A673 (cell line): ENCODE data around the gene PLVAP. TPM values are rescaled to one million over a fixed set of nuclear protein-coding genes. Genes with fewer than 3 reads are reported as not detected.

Experiments
- Bru-seq: library from RNA; stranded (reverse); fragments of 400-500 nt; gene quantifications from one replicate; lab custom pipeline; 2021; lab: Mats Ljungman, UMichigan
- BruChase-seq, 2 experiments: library from RNA; stranded (reverse); fragments of 400-500 nt; gene quantifications; one replicate each; lab custom pipeline; 2021; lab: Mats Ljungman, UMichigan
- BruUV-seq: library from RNA; stranded (reverse); fragments of 400-500 nt; replicated peaks from 2 replicates; lab custom pipeline; 2021; lab: Mats Ljungman, UMichigan
- CTCF ChIA-PET: fragments of 300-600 bp; sonication (Branson Sonifier 250); formaldehyde crosslinking; loops from one replicate; lab custom pipeline; 2022; ENCODE audit warnings: antibody characterized with exemption; lab: Charles Lee
- POLR2A ChIA-PET: fragments of 300-600 bp; sonication (Branson Sonifier 250); formaldehyde crosslinking; loops from one replicate; lab custom pipeline; 2022; ENCODE audit warnings: antibody characterized with exemption; ENCODE audit not compliant: low non-redundant PET; lab: Charles Lee
- DNase-seq: peaks from one replicate; pipeline ENCODE4 v3.0.0-alpha.2; 2015; ENCODE audit warnings: low spot score
- H3K27ac ChIP-seq: fragments of 200-600 bp; sonication (generic); 2 replicates; pipeline ENCODE4 v1.5.1; 2016; ENCODE audit warnings: mixed run types, low read depth, mild to moderate bottlenecking, mixed read lengths, antibody characterized with exemption, low read length; ENCODE audit not compliant: poor library complexity, severe bottlenecking
- H3K27me3 ChIP-seq: fragments of 200-600 bp; sonication (generic); replicated peaks from 2 replicates; pipeline ENCODE4 v1.6.1; 2017; ENCODE audit warnings: mixed run types, low read depth, mild to moderate bottlenecking, mixed read lengths, antibody characterized with exemption, low read length; ENCODE audit not compliant: insufficient read depth, poor library complexity
- H3K36me3 ChIP-seq: fragments of 200-600 bp; sonication (generic); 2 replicates; pipeline ENCODE4 v1.6.1; 2016; ENCODE audit warnings: mixed run types, mild to moderate bottlenecking, mixed read lengths, antibody characterized with exemption, low read length; ENCODE audit not compliant: insufficient read depth, poor library complexity, severe bottlenecking
- H3K4me1 ChIP-seq: fragments of 200-600 bp; sonication (generic); 2 replicates; pipeline ENCODE4 v1.6.1; 2017; ENCODE audit warnings: mixed run types, mild to moderate bottlenecking, mixed read lengths, antibody characterized with exemption, low read length; ENCODE audit not compliant: insufficient read depth, poor library complexity, severe bottlenecking
- H3K4me3 ChIP-seq: fragments of 200-600 bp; sonication (generic); 2 replicates; pipeline ENCODE4 v1.5.1; 2016; ENCODE audit warnings: low read depth, mixed run types, mild to moderate bottlenecking, mixed read lengths, low read length; ENCODE audit not compliant: poor library complexity, severe bottlenecking
- H3K9me3 ChIP-seq: fragments of 200-600 bp; sonication (generic); 2 replicates; pipeline ENCODE4 v1.6.1; 2016; ENCODE audit warnings: mixed run types, low read depth, mild to moderate bottlenecking, mixed read lengths, antibody characterized with exemption, low read length; ENCODE audit not compliant: poor library complexity, severe bottlenecking
- EZH2 ChIP-seq: fragments of 200-600 bp; sonication (generic); IDR thresholded peaks from 2 replicates; pipeline ENCODE4 v1.6.1; 2017; ENCODE audit warnings: borderline replicate concordance, low read depth, mild to moderate bottlenecking, mixed read lengths, antibody characterized with exemption, low read length; ENCODE audit not compliant: poor library complexity, severe bottlenecking
- intact Hi-C: fragments of 100-400 bp; cut with micrococcal nuclease; formaldehyde crosslinking; loops from one replicate; pipeline ENCODE4 v1.10.0; 2022; ENCODE audit not compliant: unreplicated experiment
- long read RNA-seq: library from polyadenylated mRNA; stranded (forward); transcript quantifications from one replicate; pipeline ENCODE4 v2.0.0, GENCODE V29; 2022
- total RNA-seq: library from RNA; stranded (reverse); gene quantifications from 2 replicates; pipeline ENCODE4 v1.2.3, GENCODE V29; 2021
- TF ChIP-seq, protein P1 (sequence below): fragments of 300-800, 200-600 bp; sonication (generic); conservative IDR thresholded peaks from 2 replicates; pipeline ENCODE4 v1.5.1; 2017; ENCODE audit warnings: low read depth, mild to moderate bottlenecking, antibody characterized with exemption, low read length, moderate library complexity, mixed read lengths

Gene PLVAP
- 0.24 TPM in 1 of 2 replicates, not detected in the other for total RNA-seq
- percentile 4 among the genes with signal in this experiment for Bru-seq, nascent RNA
- BruChase-seq, experiment 1, labeled RNA remaining after a 2-hour chase = not detected
- BruChase-seq, experiment 2, labeled RNA remaining after a 6-hour chase = percentile 3 among the genes with signal in this experiment
- long read RNA-seq = 0 reads

- BruUV-seq = no TSS peak
- POLR2A ChIA-PET = no interaction called here
- TF ChIP-seq, protein P1, sequence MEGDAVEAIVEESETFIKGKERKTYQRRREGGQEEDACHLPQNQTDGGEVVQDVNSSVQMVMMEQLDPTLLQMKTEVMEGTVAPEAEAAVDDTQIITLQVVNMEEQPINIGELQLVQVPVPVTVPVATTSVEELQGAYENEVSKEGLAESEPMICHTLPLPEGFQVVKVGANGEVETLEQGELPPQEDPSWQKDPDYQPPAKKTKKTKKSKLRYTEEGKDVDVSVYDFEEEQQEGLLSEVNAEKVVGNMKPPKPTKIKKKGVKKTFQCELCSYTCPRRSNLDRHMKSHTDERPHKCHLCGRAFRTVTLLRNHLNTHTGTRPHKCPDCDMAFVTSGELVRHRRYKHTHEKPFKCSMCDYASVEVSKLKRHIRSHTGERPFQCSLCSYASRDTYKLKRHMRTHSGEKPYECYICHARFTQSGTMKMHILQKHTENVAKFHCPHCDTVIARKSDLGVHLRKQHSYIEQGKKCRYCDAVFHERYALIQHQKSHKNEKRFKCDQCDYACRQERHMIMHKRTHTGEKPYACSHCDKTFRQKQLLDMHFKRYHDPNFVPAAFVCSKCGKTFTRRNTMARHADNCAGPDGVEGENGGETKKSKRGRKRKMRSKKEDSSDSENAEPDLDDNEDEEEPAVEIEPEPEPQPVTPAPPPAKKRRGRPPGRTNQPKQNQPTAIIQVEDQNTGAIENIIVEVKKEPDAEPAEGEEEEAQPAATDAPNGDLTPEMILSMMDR = no peak
- no peak for TF ChIP-seq EZH2
- intact Hi-C loops = no loop called here
- H3K4me3 ChIP-seq = no peak within 1 kb of the TSS
- no peaks in the 10 kb centered on the region for H3K36me3 ChIP-seq
- no peaks in the 10 kb centered on the region for H3K4me1 ChIP-seq
- no peak for DNase-seq
- H3K27ac ChIP-seq = no peak within 1 kb of the TSS
- H3K9me3 ChIP-seq = no peaks in the 10 kb centered on the region
- CTCF ChIA-PET = interaction anchor here (0.6 kb wide), 1 partner anchor 117 kb away, joined by 3 read pairs; no protein-coding TSS in a partner anchor
- H3K27me3 ChIP-seq = no peaks in the 10 kb centered on the region
These were observed at the start of gene PLVAP for GRCh38 chr19:17376935-17377600. Gene PLVAP (minus strand): TSS chr19:17377342. CDS start chr19:17377288, 54 bp downstream.

DNA sequence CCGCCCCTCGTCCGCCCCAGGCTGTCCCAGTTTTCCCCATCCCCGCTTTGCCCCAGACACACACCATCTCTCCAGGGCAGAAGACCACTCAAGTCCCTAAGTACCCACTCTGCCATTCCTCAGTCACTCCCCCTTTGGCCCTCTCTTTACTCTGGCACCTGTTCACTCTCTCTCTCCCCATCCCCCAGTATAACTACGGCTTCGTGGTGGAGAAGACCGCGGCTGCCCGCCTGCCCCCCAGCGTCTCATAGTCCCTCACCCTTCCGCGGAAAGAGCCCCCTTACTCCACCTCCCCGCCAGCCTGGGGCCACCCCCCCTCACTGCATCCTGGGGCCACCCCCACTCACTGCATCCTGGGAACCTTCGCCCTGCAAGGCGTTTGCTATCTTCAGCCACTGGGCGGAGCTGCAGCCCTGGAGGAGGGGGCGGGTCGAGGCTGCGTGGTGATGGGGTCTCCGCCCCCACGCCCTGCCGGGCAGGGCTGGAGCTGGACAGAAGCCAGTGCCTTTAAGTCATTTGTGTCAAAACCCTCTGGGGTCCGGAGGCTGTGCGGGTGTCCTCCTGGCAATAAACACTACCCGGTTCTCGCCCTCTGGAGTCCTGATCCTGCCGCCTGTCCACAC is 47.7 kb upstream of the PLVAP start:
- Histone ChIP-seq H3K9me3 (no peaks in the 10 kb centered on the region), H3K36me3 (peaks cover 3% of the 10 kb centered on the region), H3K27ac (no peak overlapping the region), H3K4me1 (peaks cover 5% of the 10 kb centered on the region), H3K27me3 (no peaks in the 10 kb centered on the region), H3K4me3 (no peak overlapping the region)
- no TSS peak for BruUV-seq
- TF ChIP-seq, protein P1 = peak; percentile 66
- TF ChIP-seq EZH2 = no peak
- DNase-seq = peak; percentile 60
- ChIA-PET CTCF (interaction anchor here (0.7 kb wide), 1 partner anchor 9 kb away, joined by 3 read pairs; no protein-coding TSS in a partner anchor), POLR2A (no interaction called here)
- intact Hi-C loops = no loop called here

DNA sequence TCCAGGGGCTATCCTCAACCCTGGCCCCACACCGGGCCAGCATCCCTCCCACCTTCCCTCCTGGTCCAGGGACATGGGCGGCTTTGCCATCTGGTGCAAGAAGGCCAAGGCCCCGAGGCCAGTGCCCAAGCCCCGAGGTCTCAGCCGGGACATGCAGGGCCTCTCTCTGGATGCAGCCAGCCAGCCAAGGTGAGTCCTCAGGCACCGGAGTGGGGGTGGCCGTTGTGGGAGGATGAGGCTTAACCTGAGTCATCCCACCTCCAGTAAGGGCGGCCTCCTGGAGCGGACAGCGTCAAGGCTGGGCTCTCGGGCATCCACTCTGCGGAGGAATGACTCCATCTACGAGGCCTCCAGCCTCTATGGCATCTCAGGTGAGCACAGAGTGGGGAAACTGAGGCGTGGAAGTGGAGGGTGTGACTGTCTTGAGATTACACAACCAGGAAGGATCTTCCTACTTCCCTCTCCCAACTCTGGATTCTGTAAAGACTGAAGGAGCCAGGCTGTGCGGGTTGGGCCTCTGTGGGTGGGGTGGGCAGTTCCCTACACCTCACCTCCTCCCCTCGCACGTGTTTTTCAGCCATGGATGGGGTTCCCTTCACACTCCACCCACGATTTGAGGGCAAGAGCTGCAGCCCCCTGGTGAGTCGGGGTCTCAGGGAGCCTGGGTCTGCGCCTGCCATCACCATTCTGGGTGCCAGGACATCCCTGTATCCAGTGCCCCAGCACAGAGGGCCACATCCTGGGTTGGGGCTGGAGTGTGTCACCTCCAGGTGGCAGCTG is 46.5 kb upstream of the PLVAP start:
- no TSS peak for BruUV-seq
- CTCF ChIA-PET = interaction anchor here (0.6 kb wide), 1 partner anchor 180 kb away, joined by 6 read pairs; no protein-coding TSS in a partner anchor
- intact Hi-C loops = no loop called here
- DNase-seq = no peak
- Histone ChIP-seq H3K27me3 (no peaks in the 10 kb centered on the region), H3K36me3 (peaks cover 3% of the 10 kb centered on the region), H3K27ac (no peak overlapping the region), H3K4me3 (no peak overlapping the region), H3K4me1 (peaks cover 5% of the 10 kb centered on the region), H3K9me3 (no peaks in the 10 kb centered on the region)
- POLR2A ChIA-PET = no interaction called here
- no peak for TF ChIP-seq EZH2
- TF ChIP-seq, protein P1 = no peak
